ENCODE measurements around the gene AP3B1.
A peak's percentile ranks its signal among the peaks of the same experiment; 100 is the strongest.

Gene AP3B1

DNA sequence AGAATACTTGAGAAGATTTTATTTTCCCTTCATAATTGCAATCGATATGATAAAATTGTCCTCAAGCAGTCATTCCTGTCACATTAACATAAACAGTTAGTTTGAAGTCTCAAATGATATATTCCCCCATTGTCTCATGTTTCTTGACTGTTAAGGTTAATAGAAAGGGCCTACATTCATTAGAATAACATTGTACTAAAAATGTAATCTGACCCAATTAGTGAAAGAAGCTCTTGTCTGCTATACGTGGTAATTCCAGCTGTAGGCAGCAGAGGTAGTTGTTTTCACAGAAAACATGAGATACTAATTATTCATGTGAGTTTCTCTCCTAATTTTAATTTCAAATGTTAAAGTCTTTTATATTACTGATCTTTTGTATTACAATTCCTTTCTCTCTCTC is 25.9 kb upstream of the AP3B1 start:
- TF ChIP-seq EZH2 (IDR thresholded peaks at IDR 0.05; ENCODE audit: borderline replicate concordance, low read length) = no peak
- TF ChIP-seq, protein P1, sequence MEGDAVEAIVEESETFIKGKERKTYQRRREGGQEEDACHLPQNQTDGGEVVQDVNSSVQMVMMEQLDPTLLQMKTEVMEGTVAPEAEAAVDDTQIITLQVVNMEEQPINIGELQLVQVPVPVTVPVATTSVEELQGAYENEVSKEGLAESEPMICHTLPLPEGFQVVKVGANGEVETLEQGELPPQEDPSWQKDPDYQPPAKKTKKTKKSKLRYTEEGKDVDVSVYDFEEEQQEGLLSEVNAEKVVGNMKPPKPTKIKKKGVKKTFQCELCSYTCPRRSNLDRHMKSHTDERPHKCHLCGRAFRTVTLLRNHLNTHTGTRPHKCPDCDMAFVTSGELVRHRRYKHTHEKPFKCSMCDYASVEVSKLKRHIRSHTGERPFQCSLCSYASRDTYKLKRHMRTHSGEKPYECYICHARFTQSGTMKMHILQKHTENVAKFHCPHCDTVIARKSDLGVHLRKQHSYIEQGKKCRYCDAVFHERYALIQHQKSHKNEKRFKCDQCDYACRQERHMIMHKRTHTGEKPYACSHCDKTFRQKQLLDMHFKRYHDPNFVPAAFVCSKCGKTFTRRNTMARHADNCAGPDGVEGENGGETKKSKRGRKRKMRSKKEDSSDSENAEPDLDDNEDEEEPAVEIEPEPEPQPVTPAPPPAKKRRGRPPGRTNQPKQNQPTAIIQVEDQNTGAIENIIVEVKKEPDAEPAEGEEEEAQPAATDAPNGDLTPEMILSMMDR (IDR thresholded peaks at IDR 0.05; ENCODE audit: low read length) = peak; percentile 73

DNA sequence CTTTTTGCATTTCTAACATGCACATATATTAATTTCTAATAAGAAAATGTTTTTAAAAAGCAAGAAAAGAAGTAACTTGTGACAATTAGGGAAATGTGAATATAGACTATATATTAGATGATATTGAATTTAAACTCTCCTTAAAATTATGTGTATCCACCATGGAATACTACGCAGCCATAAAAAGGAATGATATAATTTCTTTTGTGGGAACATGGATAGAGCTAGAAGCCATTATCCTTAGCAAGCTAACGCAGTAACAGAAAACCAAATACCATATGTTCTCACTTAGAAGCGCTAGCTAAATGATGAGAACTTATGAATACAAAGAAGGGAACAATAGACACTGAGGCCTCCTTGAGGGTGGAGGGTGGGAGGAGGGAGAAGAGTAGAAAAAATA is 23.8 kb upstream of the AP3B1 start:
- TF ChIP-seq EZH2 (IDR thresholded peaks at IDR 0.05; ENCODE audit: borderline replicate concordance, low read length) = no peak
- TF ChIP-seq, protein P1 (IDR thresholded peaks at IDR 0.05; ENCODE audit: low read length) = no peak
- no peaks in the 10 kb centered on the region for H3K9me2 ChIP-seq (ENCODE audit: low read depth, low read length)
- no peaks in the 10 kb centered on the region for H4K20me1 ChIP-seq (ENCODE audit: insufficient read depth, low read length)
- no peak overlapping the region for H3K4me2 ChIP-seq (ENCODE audit: low read length)
- no peaks in the 10 kb centered on the region for H3K79me2 ChIP-seq (ENCODE audit: insufficient read depth, low read length)
- H3K9me3 ChIP-seq (ENCODE audit: low read length) = no peaks in the 10 kb centered on the region
- no peak overlapping the region for H3K9ac ChIP-seq (ENCODE audit: low read length)
- no peak overlapping the region for H3K27ac ChIP-seq (ENCODE audit: low read depth, low read length, poor library complexity, severe bottlenecking)
- no peaks in the 10 kb centered on the region for H3F3A ChIP-seq (ENCODE audit: insufficient read depth, low read length)
- no peaks in the 10 kb centered on the region; the same call in 1 of the 2 replicates for H3K27me3 ChIP-seq (ENCODE audit: insufficient read depth, low read length)
- H3K36me3 ChIP-seq (ENCODE audit: insufficient read depth, low read length) = no peaks in the 10 kb centered on the region
- peaks cover 3% of the 10 kb centered on the region for H3K4me1 ChIP-seq (ENCODE audit: insufficient read depth, low read length, severe bottlenecking)
- H3K4me3 ChIP-seq (ENCODE audit: low read depth, low read length, poor library complexity, severe bottlenecking) = no peak overlapping the region
- H2AFZ ChIP-seq (ENCODE audit: low read length) = no peak overlapping the region

More for the DNA sequence above, 25.9 kb upstream of the AP3B1 start:
- no peak overlapping the region for H3K4me3 ChIP-seq (ENCODE audit: low read depth, low read length, poor library complexity, severe bottlenecking)
- no peaks in the 10 kb centered on the region for H3F3A ChIP-seq (ENCODE audit: insufficient read depth, low read length)
- H3K79me2 ChIP-seq (ENCODE audit: insufficient read depth, low read length) = no peaks in the 10 kb centered on the region
- H4K20me1 ChIP-seq (ENCODE audit: insufficient read depth, low read length) = no peaks in the 10 kb centered on the region
- 0 out of 2 replicates have a peak overlapping the region, but pooled peaks have one; percentile 41 for H2AFZ ChIP-seq (ENCODE audit: low read length)
- H3K9ac ChIP-seq (ENCODE audit: low read length) = no peak overlapping the region
- no peak overlapping the region for H3K27ac ChIP-seq (ENCODE audit: low read depth, low read length, poor library complexity, severe bottlenecking)
- H3K4me1 ChIP-seq (ENCODE audit: insufficient read depth, low read length, severe bottlenecking) = peaks cover 3% of the 10 kb centered on the region
- H3K4me2 ChIP-seq (ENCODE audit: low read length) = no peak overlapping the region
- no peaks in the 10 kb centered on the region for H3K9me2 ChIP-seq (ENCODE audit: low read depth, low read length)
- H3K9me3 ChIP-seq (ENCODE audit: low read length) = no peaks in the 10 kb centered on the region
- H3K27me3 ChIP-seq (ENCODE audit: insufficient read depth, low read length) = no peaks in the 10 kb centered on the region
- no peaks in the 10 kb centered on the region for H3K36me3 ChIP-seq (ENCODE audit: insufficient read depth, low read length)

DNA sequence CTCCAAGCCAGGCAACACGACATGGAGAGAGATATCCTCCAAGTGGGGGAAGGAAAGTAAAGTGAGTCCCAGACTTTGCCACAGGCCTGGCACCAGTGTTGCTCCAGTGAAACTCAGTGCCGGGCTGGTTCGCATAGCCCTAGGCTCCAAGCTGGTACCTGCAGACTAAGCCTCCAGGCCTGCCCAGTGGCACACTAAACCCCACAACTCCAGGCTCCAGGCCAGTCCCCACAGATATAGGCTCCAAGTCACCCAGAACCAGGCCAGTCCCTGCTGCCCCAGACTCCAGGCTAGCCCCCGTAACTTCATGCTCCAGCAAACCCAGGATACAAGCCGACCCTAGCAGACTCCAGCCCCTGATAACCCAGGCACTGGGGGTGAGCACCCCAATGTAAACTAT is 23.0 kb upstream of the AP3B1 start:
- no peaks in the 10 kb centered on the region for H4K20me1 ChIP-seq (ENCODE audit: insufficient read depth, low read length)
- peaks cover 3% of the 10 kb centered on the region for H3K4me1 ChIP-seq (ENCODE audit: insufficient read depth, low read length, severe bottlenecking)
- H3K27me3 ChIP-seq (ENCODE audit: insufficient read depth, low read length) = no peaks in the 10 kb centered on the region; the same call in 1 of the 2 replicates
- no peaks in the 10 kb centered on the region for H3K79me2 ChIP-seq (ENCODE audit: insufficient read depth, low read length)
- H3K4me3 ChIP-seq (ENCODE audit: low read depth, low read length, poor library complexity, severe bottlenecking) = no peak overlapping the region
- TF ChIP-seq, protein P1 (IDR thresholded peaks at IDR 0.05; ENCODE audit: low read length) = no peak
- no peak for TF ChIP-seq EZH2 (IDR thresholded peaks at IDR 0.05; ENCODE audit: borderline replicate concordance, low read length)
- H3K4me2 ChIP-seq (ENCODE audit: low read length) = no peak overlapping the region
- no peaks in the 10 kb centered on the region for H3F3A ChIP-seq (ENCODE audit: insufficient read depth, low read length)
- H3K9me3 ChIP-seq (ENCODE audit: low read length) = no peaks in the 10 kb centered on the region
- no peak overlapping the region for H3K27ac ChIP-seq (ENCODE audit: low read depth, low read length, poor library complexity, severe bottlenecking)
- H2AFZ ChIP-seq (ENCODE audit: low read length) = no peak overlapping the region
- H3K36me3 ChIP-seq (ENCODE audit: insufficient read depth, low read length) = no peaks in the 10 kb centered on the region
- H3K9ac ChIP-seq (ENCODE audit: low read length) = no peak overlapping the region
- no peaks in the 10 kb centered on the region for H3K9me2 ChIP-seq (ENCODE audit: low read depth, low read length)

Data from OCI-LY1 (cell line).